Left hindlimb (tissue), 1 donor: ENCODE measurements around the gene SLAIN1.
A peak's percentile ranks its signal among the peaks of the same experiment; 100 is the strongest.
"Not testable (repeated sequence)": the region's sequence is repeated elsewhere in the genome, so short reads cannot be mapped to it uniquely, and the experiment has no call there.

Experiments used
- DNase-seq: peaks from one replicate; pipeline ENCODE4 v3.0.0-alpha.2; 2018

Gene SLAIN1

DNA sequence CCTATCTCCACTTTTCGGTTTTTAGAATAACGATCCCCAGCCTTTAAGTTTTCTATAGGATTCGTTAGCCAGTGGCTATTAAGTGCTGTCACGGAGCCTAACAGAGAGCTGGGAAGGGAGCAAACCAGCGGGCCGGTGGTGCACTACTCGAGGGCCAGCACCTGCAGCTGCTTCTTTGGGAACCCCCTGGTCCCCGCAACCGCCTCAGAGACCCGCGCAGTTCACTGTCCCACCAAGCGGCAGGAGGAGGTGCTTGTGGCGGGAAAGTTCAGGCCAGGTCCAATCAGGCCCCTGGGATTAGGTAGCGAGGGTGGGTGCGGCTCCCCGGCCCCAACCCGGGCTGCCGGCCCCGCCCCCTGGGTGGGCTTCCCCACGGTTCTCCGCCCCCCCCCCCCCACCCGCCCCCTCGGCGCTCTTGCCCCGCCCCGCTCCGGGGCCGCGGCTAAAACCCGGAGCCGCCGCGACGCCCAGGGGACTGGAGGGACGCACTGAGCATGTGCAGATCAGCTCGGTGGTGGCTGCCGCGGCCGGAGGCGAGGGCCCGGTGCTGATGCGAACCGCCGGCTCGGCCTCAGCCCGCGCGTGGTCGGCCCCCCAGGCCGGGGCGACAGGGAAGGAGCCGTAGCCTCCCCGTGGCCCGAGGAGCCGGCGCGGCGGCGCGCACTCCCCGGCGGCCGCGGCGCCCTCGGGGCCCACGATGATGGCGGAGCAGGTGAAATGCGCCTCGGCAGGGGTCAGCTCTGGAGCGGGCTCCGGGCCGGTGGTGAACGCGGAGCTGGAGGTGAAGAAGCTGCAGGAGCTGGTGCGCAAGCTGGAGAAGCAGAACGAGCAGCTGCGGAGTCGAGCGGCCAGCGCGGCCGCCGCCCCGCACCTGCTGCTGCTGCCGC is at the start of gene SLAIN1:
SLAIN1 (plus strand) TSS at position 471 of the 887 bp plus-strand sequence; CDS start at position 698, 227 bp downstream.
- DNase-seq = peak; percentile 74

DNA sequence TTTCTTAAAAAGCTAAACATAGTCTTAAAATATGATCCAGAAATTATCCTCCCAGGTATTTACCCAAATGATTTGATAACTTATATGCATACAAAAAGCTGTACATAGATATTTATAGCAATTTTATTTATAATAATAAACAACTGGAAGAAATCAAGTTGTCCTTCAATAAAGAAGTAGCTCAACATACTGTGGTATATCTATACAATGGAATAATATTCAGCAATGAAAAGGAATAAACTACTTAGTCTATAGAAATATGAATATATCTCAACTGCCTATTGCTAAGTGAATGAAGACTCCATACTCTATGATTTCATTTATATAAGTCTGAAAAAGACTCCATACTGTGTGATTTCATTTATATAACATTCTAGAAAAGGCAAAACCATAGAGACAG is 47.1 kb upstream of the SLAIN1 start:
- no peak for DNase-seq

DNA sequence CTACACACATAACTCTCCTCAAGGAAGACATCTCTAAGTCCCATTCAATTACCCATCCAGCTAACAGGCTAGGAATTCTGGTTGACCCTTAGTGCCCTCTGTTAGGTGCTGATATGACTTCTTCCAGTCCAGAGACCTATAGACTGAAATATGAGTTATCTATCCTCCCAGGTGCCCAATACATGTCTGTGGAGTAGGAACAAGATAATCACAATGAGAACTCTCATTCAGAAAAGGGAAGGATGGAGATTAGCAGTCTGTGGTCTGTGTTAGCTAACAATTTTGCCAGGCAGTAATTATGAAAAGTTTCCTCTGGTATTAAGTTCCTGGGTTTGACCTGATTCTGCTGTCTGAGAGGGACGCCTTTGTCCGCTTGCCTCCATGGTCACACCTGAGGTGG is 44.2 kb upstream of the SLAIN1 start:
- DNase-seq = no peak

DNA sequence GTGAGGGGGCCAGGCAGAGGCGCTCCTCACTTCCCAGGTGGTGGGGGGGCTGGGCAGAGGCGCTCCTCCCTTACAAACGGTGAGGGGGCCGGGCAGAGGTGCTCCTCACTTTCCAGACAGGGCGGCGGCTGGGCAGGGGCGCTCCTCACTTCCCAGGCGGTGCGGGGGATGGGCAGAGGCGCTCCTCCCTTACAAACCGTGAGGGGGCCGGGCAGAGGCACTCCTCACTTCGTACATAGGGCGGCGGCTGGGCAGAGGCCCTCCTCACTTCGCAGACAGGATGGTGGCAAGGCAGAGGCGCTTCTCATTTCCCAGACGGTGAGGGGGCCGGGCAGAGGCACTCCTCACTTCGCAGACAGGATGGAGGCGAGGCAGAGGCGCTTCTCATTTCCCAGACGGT is 37.5 kb upstream of the SLAIN1 start:
- DNase-seq = not testable (repeated sequence)

DNA sequence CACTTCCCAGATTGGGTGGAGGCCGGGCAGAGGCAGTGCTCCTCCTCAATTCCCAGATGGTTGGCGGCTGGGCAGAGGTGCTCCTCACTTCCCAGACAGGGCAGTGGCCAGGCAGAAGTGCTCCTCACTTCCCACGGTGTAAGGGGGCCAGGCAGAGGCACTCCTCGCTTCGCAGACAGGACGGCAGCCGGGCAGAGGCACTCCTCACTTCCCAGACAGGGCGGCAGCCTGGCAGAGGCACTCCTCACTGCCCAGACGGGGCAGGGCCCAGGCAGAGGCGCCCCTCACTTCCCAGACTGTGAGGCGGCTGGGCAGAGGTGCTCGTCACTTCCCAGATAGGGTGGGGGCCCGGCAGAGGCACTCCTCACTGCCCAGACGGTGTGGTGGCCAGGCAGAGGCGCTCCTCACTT is 36.6 kb upstream of the SLAIN1 start:
- no peak for DNase-seq

DNA sequence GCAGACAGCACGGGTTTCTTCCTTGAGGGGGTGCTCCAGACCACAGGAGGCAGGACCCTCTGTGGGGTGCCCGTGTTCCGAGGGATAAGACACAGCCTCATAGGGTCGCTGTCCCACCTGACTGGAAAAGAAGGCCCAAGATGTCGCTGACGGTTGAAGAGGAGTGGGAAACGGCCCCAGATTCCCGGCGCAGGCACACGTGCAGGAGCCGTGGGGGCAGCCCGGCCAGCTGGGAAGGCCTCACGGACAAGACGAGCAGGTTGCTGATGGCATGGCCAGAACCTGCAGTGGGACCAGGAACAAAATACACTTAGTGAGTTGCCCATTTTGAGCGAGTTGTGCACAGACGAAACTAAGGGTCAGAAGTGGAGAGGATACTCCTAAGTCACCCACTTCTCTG is 35.2 kb upstream of the SLAIN1 start:
- DNase-seq = not testable (repeated sequence)

DNA sequence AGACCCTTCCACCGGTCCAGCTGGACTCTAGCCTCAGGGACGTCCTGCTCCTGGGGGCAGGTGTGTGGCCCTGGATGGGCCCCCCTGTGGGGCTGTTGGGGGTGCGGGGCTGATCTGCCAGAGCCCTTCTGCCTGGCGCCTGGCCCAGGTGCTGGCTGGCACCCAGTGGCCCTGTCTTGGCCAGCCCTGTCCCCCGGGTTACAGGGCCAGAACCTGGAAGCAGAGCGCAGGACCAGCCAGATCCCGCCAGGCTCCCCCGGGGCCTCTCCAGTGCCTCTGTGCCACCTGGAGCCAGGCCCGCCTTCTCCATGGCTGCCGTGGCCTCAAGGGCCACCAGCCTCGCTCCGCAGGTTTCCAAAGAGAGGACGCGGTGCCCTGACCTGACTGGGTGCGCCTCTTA is 34.7 kb upstream of the SLAIN1 start:
- DNase-seq = not testable (repeated sequence)

DNA sequence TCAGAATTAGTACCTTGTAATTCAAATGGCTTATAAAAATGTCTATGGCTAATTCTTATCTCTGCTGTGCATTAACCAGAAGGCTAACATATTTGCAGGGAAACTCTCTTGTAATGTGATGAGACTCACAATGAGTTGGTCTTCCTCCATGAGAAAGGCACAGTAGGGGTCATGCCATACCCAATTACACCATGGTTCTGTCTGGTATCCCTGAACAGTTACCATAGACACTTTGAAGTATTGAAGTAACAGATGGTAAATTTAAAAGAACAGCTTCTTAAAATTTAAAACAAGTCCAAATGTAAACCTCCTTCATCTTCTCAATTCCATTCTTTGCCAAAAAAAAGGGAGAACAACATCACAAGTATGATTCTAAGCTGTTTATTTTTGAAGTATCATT is 22.6 kb upstream of the SLAIN1 start:
- no peak for DNase-seq

DNA sequence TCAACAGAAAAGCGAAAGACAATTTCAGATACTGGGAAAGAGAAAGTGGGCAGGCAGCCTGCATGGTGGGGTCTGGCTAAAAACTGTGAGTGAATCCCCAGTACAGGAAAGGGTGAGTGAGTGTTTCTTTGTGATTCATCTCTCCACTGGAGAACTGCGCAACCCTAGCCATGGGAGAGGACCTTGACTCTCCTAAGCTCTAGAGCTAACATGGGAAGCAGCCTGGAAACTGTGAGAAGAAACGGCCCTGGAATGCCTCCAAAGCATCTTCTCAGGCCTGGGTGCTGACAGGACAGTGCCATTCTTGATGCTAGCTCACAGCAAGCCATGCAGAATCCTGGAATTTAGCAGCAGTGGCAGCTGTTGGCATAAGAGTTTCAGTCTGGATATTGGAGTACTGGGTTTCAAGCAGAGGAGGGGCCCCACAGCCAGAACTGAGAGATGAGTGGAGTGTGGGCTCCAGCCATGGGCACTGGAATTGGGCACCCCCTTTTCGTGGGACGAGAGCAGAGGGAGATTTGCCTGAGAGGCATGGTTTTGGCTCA is 18.7 kb upstream of the SLAIN1 start:
- no peak for DNase-seq

DNA sequence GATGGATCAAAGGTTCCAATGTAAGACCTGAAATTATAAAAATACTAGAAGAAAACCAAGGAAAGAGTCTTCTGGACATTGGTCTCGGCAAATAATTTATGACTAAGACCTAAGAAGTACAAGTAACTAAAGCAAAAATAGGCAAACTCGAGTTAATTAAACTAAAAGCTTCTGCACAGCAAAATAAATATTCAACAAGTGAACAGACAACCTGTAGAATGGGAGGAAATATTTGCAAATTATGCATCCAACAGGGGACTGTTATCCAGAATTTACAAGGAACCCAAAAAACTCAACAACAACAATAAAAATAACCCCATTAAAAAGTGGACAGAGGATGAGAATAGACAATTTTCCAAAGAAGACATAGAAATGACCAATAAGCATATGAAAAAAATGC is 9.7 kb upstream of the SLAIN1 start:
- no peak for DNase-seq

DNA sequence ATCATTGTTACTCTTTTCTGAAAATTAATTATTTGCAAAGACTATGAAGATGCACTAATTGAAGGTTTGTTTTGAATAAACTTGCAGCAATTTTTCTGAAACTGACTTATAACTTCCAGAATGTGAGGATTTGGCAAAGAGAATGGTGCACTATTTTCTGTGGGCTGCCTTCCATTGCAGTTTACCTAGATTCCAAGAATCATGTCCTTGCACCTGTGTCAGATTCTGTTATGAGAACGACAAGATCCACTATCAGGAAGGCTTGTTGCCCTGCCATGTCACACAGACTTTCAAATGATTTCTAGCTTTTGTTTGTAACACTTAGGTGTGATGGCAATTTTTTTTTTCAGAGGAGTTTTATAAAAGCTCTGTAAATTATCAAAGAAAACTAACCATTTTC is 5.6 kb upstream of the SLAIN1 start:
- no peak for DNase-seq

DNA sequence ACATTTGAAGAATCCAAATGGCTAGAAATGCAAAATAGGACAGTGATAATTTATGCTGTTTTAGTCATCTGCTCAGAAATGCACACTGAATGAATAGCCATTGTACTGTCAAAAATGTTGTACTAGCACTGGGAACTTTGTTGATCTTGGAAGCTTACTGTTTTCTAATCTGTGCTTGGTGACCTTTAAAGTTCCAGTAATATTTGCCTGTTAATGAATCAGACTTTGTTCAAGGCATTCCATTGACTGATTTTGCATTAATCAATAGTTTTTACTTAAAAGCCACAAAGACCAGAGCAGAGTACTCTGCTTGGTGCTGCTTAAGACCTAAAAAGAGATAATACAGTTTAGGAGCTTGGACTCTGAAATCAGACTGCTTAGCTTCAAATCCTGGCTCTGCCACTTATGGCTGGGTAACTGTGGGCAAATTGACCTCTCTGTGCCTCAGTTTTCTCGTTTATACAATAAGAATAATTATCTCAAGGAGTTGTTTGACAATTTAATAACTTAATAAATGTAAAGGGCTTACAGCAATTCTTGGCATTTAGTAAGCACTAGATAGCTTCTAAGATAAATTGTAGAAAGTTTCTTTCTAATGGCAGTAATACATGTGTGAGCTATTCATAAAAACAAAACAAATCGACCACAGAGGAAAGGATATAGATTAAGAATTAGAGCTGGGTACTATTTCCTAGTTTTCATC is 4.6 kb upstream of the SLAIN1 start:
- DNase-seq = no peak

DNA sequence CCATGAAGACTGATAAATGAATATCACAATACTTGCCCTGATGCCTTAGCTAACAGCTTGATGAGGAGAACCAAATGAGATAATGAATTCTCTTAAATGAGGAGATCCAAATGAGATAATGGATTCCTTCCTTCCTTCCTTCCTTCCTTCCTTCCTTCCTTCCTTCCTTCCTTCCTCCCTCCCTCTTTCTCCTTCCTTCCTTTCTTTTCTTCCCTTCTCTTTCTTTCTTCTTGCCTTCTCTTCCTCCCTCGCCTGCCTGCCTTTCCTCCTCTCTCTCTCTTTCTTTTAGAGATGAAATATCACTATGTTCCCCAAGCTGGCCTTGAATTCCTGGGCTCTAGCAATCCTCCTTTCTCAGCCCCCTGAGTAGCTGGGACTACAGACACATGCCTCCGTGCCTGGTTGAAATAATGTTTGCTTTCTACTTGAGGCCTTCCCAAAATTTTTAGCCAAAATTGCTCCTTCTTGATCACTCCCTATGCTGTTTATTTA is 4.0 kb upstream of the SLAIN1 start:
- DNase-seq = no peak

DNA sequence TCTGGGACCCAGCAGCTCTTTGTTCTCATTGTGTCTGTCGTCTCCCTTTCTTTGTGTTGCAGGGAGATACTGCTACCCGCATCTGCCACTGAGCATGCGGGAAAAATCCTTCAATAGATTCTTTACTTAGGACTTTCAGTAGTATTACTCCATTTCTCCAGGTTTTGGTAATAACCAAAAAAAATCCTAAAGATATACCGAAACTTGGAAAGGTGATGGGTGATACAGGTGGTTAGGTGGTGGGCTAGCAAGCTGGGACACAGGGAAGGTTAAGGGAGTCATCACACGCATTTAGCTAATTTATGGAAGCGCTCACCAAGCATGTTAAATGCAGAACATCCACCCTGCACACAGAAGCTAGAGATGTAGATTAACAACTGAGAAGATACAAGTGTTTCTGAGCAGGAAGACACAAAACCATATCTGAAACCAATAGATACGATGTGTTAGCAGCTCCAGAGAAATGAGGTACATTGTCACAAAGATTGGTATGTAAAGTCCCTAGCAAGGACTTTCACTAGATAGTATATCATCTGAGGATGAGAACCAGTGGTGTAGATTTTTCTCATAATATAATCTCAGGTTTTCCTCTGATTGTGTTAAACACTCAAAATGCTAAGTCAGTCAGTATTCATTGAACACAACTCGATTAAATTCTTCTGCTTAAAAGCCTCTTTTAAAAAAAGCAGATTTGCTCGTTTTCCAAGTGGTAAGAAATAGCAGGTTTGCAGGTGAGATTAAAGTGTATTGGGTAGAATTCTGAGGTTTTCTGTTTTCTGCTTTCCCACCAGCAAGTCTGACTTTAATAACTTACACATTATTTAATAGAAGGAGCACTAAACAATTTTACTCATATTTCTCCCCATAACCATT is 1.2 kb upstream of the SLAIN1 start:
- DNase-seq = no peak

DNA sequence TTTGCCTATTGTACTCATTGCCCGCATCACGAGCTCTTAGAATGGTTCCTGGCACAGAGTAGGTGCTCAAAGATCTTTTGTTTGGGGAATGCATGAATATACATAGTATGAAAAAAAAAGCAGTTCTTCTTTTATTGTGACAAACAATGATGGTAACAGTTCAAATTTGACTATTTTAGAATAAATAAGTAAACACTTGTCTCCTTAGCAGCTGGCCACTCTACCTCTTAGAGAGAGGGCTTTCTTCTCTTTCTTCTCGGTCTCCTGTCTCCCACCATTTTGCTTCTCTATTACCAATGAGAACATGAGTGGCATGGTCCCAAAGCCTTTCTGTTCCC is 639 bp upstream of the SLAIN1 start:
- DNase-seq = no peak

DNA sequence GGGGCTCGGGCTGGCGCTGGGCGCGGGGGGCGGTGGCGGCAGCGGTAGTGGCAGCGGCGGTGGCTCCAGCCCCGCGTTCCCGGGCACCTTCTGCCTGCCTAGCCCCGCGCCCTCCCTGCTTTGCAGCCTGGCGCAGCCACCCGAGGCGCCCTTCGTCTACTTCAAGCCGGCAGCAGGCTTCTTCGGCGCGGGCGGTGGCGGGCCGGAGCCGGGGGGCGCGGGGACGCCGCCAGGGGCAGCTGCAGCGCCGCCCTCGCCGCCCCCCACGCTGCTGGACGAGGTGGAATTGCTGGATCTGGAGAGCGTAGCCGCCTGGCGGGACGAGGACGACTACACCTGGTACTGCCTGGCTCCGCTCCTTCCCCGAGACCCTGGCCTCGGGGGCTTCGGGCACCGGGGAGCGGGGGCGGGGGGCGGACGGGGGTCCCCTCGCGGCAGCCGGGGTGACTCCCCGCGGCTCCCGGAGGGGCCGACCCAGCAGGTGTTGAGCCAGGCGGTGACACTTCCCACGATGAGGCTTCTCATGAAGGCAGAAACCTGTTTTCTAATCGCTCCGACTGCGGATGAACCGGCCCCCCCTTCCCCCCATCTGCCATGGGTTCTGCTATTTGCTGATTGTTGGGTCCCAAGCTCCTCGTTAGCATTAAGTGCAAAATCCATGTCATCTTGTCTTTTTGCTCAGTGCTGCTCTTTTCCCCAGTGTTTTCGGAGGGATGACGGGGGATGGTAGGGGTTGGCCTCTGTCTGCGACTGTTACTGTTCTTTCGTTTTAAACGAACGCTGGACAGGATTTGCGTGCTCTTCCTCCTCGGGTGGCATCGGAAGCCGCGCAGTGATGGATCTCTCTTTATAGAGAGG is 943 bp downstream of the SLAIN1 start:
- DNase-seq = peak; percentile 33

DNA sequence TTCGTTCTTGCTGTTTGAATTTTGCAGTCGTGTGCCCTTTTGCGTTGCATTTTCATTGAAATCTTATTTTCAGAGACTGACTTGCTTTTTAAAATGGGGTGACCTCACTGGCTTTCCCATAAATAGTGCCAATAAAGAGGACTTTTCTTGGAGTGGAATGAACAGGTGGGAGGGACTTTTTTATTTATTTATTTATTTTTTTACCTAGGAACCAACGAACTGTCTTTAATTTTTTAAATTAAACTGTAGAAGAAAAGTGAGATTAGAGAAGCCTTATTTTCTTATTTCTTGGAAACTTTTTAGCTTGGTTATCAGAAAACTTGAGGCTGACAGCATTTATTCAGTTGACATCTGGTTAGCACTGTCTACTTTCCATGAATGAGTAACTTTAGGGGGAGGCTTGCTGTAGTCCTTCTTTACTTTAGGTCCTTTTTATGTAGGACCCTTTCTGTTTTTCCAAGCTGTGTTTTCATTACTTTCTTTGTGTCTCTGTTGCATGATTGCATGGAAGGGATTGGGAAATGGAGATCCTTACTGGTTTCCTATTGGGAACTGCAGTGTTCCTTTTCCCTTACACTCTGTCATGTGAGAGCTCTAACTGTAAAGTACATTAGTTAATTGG is 1.7 kb downstream of the SLAIN1 start:
- no peak for DNase-seq

DNA sequence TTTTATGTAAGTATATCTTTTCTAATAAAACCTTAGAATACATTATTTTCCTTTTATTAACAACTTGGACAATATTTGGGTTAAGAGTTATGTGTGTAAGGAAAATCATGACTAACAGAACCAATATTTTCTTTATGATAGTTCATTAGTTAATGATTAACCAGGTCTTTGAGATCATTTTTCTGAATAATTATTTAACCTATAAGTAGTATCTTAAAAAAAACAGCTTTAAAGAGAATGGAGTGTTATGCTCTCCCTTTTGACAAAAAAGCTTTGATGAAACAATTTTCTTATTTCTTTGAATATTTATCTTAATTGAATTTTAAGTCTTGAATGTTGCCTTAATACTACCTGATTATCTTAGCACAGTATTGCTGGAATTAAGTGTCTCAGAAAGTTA is 3.8 kb downstream of the SLAIN1 start:
- no peak for DNase-seq

DNA sequence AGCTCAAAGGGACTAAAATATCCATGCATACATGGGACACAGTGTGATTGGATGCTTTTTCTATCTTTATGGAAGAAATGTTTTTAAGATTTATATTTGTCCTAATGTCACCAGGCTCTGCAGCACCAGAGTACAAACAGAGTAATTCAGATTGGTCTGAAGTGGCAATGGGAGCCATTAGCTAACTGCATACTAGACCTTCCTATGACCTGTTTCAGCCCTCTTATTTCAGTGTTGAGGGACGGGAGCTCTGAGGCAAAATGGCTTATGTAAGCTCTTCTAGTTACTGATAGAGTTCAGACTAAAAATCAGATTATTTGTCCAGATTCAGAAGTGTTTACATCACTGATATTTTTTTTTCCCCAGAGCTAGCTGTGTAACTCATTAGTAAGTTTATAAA is 4.9 kb downstream of the SLAIN1 start:
- no peak for DNase-seq

DNA sequence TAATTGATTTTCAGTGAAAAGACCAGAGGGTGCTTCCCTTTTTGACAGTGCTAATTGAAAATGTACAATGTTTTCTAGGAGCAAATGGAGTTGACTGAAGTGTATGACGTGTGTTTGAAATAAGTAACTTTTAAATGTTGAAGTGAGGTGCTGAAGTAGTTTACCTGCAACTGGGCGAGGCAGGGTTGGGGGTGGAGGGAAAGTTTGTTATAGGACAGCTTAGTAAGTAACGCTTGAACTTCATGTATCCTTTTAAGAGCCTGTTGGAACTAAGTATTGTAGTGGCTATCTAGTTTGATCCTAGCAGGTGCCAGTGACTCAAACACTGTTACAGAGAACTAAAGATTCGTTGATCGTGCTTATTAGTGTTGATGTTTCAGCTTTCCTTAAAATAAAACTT is 5.9 kb downstream of the SLAIN1 start:
- no peak for DNase-seq

DNA sequence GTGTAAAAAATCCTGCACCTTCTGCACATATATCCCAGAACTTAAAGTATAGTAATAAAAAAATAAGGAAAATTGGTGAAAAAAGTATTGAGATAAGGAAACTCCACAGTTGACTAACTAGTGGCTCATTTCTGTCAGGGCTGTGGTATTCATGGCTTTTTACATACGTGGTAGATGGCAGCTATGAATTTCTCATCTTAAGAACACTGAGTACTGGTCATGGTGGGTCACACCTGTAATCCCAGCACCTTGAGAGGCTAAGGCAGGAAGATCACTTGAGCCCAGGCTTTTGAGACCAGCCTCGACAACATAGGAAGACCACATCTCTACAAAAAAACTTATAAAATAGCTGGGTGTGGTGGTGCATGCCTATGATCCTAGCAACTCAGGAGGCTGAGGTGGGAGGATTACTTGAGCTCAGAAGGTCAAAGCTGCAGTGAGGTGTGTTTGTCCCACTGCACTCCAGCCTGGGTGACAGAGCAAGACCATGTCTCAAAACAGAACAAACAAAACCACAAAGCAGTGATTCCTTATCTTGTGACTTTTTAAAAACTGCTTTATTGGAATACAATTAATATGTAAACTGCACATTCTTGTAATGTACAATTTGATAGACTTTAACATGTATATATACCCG is 16.8 kb downstream of the SLAIN1 start:
- no peak for DNase-seq
